Stimulated activated CD8-positive, alpha-beta memory T cell treated with anti-CD3 and anti-CD28 coated beads, Interleukin-15, amount 100 ng/mL, for 1 hour (primary cell): Measurements from ENCODE around the gene TRIM71.
"Not testable (repeated sequence)": the region's sequence is repeated elsewhere in the genome, so short reads cannot be mapped to it uniquely, and the experiment has no call there.

Experiments
- DNase-seq: peaks from one replicate; pipeline ENCODE4 v3.0.0-alpha.2; 2020; ENCODE audit warnings: low read depth

The TRIM71 gene

DNA sequence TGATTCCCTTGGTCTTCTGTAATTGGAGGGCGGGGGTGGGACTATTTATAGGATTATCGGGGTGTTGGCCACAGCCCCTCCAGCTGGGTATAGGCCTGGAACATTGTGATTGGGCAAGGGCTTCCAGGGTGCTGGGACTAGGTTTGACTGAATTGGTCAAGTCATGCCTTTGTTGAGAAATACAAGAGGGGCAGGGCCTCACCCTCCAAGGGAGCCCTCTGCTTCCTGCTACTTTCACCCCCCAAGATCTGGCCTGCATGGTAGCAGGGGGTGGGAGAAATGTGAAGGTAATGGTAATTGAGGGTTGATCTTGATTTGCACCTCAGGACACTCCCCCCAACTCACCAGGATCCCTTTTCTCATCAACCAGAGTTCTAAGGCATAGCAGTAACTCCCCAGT lies 25.2 kb downstream of the TRIM71 start:
- DNase-seq, result no peak

DNA sequence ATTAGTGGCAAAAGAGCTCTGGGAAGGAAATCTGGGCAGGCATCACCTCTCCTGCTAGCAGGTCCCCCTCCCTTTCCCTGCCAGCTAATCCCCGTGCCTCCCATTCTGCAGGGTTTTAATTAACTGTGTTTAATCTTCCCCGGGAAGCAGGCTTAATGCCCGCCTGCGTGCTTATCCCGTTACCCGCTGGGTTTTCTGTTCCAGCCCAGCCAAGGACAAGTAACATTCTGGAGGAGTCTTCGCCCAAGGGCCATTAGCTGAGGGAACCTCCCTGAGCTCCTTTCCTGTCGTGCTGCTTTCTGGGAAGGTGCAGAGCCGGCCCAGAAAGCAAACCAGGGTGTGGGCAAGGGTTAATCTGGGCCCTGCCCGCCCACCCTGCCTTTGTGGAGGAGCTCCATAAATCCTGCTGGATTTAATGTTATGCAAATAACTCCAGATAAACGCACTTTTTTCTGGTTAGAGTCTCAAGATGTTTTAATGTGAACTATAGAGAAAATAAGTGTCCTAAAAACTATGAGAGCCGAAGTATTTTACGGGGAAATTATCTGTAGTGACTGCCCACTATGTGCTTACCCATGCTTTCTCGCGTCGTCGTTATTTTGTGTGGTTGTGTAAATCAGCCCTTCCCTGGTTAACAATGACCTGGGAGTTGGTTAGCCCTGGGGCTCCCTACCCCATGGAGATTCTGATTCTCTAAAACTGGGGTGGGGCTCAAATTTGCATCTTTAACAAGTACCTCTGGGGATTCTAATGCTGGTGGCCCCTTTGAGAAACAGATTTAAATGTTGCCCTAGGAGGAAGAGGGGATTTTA lies 25.9 kb downstream of the TRIM71 start:
- DNase-seq, result no peak

DNA sequence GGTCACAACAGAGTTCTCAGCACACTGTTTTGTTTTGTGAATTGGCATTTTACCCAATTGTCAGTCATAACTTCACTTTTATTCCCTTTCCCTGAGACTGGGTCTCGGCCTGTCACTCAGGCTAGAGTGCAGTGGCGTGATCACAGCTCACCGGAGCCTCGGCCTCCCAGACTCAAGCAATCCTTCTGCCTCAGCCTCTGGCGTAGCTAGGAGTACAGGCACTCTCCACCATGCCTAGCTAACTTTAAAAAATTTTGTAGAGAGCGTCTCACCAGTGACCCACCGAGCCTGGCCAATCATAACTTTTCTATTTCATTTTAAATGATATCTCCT lies 26.5 kb downstream of the TRIM71 start:
- DNase-seq, result no peak

DNA sequence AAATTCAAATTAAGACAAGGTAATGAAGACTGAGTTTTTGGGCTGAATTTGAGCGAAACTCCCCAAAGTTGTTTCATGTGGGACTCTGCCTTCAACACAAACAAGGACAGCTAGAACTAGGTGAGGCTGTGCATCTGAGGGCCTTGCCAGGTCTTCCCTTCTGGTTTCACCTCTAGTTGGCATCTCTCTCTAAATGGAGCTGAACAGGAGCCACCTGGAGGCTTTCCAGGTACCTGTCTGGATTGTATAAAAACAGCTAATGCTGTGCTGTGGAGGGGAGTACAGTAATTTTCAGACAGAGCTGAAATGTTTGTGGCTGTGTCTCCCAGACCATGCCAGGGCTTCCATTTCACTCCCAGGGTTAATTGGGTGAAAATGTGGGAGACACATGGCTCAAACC lies 27.1 kb downstream of the TRIM71 start:
- DNase-seq, result no peak

DNA sequence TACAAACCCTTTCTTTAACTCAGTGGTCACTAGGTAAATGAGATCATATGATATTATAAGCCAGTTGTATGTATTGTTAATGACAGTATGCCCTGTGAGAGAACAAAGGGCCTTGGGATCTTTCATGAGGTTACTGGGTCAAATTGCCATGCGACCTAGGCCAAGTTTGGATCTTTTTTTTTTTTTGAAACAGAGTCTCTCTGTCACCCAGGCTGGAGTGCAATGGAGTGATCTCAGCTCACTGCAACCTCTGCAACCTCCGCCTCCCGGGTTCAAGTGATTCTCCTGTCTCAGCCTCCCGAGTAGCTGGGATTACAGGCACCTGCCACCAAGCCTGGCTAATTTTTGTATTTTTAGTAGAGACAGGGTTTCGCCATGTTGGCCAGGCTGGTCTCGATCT lies 27.7 kb downstream of the TRIM71 start:
- DNase-seq, result not testable (repeated sequence)

DNA sequence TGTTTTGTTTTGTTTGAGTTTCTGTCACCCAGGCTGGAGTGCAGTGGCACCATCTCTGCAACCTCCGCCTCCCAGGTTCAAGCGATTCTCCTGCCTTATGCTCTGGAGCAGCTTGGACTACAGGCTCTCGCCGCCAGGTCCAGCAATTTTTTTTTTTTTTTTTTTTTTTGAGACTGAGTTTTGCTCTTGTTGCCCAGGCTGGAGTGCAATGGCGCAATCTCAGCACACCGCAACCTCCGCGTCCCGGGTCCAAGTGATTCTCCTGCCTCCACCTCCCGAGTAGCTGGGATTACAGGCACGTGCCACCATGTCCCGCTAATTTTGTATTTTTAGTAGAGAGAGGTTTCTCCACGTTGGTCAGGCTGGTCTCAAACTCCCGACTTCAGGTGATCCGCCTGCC lies 29.2 kb downstream of the TRIM71 start:
- DNase-seq, result not testable (repeated sequence)

DNA sequence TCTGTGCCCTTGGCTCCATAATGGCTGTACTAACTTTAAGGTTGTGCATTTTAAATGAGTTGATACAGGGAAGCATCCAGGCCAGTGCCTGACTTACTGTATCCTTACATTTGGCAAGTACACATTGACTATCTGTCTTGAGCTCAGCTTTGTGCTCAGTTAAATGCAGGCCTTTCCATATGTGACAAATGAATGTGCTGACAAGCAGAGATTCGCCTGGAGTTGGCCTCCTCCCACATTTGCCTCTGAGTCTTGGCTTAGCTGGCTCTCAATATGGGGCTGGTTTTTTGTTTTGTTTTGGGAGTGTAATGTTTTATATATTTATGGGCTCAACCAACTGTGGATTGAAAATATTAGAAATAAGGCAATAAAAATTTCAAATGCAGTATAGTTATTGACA lies 29.7 kb downstream of the TRIM71 start:
- no peak for DNase-seq

DNA sequence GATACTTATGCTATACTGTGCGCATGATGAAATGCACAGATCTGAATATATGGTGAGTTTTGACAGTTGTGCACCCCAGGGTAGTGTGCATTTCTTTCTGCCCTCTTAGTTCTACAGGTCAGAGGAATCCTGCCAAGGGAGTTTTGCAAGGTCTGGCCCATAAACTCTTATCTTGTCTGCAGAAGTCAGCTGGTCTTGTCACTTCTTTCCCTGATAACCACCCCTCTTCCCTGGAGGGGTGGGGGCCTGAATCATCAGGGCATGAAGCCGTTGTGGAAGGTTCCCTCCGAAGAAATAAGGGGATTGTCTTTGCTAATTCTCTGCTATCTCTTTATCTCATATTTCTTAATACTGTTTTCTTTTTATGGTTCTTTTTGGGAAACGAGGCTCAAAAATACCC lies 30.4 kb downstream of the TRIM71 start:
- no peak for DNase-seq

DNA sequence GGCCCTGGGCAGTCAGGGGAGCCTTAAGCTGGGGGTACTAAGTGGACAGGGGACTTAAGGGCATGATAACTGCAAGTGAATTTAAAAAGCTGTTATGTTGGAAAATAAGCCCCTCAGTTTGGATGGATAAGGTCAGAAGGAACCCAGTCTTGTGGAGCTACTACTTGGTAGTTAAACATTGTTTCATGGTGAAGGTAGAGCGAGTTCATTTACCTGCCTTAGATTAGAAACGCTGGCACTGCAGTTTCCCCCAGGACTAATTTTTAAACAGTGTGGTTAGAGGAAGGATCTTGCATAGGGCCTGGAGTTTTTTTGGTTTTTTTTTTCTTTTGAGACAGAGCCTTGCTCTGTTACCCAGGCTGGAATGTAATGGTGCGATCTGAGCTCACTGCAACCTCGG lies 31.2 kb downstream of the TRIM71 start:
- no peak for DNase-seq

DNA sequence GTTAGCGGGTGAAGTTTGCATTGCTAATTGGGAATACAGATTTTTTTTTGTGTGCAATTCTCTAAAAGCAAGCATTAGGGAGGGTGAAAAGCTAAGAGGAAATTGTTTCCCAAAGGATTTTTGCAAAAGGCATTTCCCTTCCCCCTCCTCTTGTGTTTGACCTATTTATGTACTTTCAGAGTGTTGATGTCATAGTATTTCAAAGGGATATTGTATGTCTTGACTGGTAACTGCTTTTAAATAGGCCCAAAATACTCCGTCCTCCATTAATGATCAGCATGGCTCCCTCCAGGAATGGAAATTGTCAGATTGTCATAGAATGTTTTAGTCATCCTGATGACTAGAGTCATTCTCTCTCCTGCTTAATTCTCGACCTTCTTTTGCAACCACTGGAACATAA lies 32.4 kb downstream of the TRIM71 start:
- no peak for DNase-seq

DNA sequence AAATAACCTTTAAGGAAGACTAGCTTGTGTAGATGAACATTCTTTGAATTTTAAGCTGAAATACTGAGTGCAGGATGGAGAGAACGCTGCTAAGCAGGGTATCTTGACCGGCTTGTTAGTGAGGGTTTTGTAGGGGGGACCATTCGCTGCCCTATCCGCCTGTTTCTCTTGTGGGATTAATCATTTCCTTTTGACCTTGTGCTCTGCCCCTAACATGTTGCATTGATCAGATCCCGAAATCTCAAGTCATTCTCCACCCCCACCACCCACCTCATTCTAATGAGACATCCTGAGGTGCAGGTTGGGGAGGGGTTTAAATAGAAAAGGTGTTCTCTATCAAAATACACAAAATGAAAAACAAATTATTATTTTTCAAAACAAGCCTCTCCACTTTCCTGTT lies 32.8 kb downstream of the TRIM71 start:
- DNase-seq, result no peak

DNA sequence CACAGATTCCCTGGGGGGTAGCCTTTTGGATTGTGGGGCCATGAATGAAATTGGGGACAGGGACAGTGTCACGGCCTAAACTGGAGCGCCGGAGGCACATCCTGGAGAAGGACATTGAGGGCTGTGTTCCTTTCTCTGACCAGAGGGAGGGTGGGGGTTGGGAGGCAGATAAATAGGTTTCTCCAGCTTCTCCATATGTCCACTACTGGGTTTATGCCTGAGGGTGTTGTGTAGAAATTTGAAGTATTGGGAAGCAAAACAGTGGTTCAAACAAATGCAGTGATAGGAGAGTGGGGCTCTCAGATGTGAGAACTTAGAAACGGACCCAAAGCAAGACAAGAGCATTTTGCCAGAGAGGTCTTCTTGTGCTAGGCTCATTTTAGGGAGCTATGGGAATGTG lies 34.3 kb downstream of the TRIM71 start:
- DNase-seq, result no peak

DNA sequence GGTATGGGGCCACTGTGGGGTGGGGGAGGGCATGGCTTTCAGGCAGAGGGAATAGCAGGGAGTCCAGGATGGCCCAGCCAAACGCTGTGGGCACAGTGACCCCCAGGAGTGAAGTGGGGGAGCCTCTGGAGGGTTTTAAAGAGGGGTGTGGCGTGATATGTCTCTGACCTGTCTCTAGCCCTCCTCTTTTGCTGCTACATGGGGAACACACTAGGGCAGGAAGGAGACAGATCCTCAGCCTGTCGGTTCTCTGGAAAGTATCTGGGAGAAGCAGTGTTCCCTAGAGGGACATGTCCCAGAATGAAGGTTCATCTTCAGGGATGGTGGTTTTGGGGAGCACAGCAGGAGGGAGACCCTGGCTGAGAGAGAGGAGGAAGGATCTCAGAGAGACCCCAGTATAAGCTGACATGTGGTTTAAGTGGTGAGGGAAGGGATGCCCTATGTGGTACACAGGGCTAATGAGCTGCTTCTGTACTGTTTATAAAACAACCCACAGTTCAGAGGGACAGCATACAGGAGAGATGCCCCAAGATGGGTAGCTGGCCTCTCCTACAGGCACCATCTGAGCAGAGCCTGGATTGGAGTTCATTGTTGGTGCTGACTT lies 37.7 kb downstream of the TRIM71 start:
- no peak for DNase-seq

DNA sequence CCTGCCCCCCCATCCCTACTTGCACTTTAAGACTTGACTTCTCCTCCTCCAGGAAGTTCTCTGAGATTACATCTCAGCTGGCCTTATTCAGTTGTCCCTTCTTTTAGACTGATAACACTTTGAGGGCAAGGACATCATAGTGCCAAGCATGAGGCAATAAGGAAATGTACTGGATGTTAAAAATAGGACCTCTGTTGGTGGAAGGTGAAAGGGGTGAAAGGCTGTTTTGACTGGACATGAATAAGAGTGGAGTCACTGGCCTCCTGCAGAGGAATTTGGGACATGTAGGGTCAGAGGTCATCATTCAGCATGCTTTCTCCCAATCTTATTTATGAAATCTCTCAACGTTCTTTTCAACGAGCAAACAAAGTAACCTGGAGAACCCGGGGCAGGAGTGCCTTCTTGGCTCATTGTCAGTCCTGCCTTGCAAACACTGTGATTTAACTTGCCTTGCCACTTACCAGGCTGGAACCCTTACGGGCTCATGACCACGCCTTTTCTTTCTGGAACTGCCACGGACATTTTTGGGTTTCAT lies 38.6 kb downstream of the TRIM71 start:
- no peak for DNase-seq

DNA sequence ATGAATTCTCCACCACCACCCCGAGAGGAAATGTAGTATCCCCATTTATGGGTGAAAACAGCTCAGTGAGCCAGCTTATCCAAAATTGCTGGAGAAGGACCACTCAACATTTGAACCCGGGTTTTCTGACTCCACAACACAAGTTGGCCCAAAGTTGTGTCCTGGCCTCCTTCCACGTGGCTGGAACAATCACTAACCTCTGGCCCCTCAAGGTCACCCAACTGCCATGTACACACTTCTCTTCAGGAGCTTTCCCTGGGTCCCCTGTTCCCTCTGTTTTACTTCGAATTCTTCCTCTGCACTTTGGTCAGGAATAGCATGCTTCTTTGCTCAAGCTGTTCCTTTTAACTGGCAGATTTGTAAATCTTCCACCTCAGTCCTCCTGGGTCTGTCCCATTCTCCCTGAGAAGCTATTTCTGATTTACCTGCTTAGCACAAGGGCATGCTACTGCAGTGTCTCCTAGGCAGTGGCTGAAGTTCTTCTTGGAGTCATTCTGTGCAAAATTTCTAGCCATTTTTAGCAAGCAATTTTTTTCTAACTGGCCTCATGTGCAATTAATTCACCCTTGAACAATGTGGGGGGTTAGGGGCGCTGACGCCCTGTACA lies 39.2 kb downstream of the TRIM71 start:
- no peak for DNase-seq

DNA sequence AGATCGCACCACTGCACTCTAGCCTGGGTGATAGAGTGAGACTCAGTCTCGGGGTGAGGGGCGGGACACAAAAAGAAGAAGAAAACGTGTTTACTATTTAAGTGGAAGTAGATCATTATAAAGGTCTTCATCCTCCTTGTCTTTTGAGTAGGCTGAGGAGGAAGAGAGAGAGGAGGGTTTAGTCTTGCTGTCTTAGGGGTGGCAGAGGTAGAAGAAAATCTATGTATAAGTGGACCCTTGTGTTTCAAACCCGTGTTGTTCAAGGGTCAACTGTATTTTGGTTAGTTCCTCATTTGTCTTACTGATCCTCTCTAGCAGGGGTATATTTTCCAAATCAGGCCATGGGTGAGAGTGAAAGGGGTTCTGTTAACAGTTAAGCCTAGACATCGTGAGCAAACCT lies 40.1 kb downstream of the TRIM71 start:
- no peak for DNase-seq

DNA sequence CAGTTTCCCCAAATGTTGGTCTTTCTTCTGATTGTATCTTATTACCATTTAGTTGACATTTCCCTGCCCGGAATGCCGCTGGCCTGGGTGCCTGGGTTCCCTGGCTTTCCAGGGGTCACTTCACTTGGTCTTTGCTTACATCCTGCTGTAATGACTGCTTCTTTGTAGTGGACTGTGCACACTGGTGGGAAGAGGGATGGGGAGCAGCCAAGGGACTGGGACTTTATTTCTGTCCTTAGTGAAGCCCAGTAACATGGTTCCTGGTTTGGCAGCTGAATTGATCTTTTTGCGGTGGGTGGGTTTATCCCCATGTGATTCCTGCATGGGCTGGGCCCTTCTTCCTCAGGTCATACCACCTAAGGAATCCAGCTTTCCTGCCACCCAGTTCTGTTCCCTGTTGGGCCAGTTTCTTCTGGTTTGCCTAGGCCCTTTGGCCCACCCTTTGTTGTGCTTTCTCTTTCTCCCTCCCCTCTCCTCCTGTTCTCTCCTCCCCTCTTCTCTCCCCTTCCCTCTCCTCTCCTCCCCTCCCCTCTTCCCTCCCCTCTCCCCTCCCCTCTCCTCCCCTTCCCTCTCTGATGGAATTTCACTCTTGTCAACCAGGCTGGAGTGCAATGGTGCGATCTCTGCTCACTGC lies 41.9 kb downstream of the TRIM71 start:
- no peak for DNase-seq

DNA sequence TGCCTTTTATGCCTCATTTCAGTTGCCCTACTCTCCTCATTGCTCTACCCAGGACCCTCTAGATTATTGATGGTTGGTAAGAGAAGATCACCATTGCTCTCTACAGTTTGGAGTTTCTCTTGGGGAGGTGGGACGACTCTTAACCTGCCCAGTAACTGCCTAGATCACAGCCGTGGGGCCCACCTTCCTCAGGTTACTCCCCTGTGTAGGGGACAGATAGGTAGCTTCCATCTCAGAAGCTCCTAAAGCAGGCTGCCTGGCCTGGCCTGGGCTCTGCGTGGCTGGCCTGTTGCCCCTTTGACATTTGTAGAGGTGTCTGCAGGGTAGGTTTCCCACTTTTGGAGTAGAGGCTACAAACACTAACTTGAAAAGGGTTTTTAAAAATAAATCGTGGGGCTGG lies 42.7 kb downstream of the TRIM71 start:
- DNase-seq, result no peak

DNA sequence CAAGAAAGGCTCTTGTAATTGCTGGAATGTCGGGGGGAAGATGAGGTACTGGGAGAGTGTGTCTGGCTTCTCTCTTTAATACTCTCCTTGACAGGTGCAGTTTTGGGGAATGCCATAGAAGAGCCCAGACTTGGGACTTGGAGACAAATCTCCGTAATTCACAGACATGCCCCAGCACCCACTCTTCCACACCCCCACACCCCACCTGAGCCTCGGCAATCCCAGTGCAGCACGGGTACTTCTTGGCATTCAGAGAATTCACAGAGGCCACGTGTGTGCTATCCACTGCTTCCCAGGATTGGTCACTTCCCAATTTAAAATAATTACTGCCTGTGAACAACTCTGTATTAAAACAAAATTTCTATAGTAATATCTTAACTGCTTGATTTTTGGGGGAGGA lies 43.9 kb downstream of the TRIM71 start:
- no peak for DNase-seq

DNA sequence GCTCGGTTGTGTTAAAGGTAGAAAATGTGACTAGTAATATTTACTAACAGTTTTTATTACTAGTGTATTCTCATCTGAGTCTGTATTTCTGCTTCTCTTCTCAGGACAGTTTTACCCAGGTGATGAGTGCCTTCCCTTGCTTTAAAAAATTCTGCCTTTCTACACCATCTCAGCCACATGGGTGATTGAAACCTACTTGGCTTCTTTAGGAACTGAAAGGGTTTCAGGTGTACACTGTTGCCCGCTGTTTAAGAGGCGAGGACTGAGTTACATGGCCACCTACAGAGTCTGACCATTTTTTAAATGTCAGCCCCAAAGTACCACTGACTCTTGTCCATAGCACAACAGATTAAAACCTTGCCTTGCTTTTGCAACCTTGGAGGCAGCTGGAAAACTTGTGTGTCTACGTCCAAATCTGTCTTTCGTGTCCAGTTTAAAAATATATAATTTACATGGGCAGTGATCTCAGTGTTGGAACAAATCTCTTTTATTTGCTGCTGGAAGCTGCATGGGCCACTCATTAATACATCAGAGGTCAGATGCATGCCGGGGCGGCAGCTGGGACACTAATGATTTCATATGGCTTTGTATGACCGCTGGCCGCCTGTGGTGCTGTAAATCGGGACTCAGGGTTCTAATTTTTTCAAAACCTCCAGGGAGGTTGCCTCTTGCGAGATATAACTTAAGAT lies 44.6 kb downstream of the TRIM71 start:
- no peak for DNase-seq

DNA sequence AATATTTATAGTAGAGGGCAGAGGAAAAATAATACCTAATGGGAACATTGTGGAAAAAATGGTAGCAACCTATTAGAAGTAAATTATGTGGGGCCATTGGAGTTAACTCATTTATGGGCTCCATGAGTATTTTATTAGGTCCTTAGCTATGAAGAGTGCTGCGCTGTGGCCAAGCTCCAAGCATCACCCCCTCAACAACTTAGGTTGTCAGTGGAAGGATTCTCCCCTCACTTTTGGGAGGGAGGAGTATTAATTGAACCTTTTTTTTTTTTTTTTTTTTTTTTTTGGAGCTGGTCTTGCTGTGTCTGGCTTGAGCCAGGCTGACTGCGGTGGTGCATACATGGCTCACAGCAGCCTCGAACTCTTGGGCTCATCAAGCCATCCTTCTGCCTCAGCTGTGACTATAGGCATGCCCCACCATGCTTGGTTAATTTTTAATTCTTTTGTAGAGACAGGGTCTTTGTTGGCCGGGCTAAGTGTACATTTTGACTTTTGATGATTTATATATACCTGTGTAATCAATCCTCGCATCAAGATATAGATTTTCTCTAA lies 45.2 kb downstream of the TRIM71 start:
- DNase-seq, result no peak

DNA sequence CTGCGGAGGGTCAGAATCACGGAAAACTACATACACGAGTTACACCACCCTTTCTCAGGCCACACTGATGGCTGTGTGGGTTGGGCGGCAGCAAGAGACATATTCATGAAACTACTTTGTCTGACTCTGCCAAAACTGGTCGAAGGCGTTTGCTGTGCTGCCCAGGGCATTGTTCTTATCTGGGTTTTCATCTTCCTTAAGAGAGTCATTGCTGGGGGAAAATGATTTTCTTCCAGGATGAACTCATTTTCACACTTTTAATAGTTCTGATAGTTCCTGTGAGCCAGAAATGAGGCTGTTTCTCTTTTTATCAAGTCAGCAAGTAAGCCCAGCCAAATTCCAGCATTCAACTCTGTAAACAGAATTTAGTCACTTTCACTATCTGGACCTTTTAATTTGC lies 47.6 kb downstream of the TRIM71 start:
- DNase-seq, result no peak
